GM23338 (cell line): ENCODE results near the gene CUBN. TPM values are rescaled to one million over a fixed set of nuclear protein-coding genes. Genes with fewer than 3 reads are reported as not detected.

Experiments
- ATAC-seq: fragments of 200-7000 bp; cut with Tn5 transposase; 3 replicates; pipeline ENCODE4 v1.9.1; 2020
- DNase-seq: peaks from one replicate; pipeline ENCODE4 v3.0.0-alpha.2; 2015; ENCODE audit warnings: low spot score
- H2AFZ ChIP-seq: fragments of 200-600 bp; sonication (generic); 2 replicates; pipeline ENCODE4 v1.8.0; 2016; ENCODE audit warnings: antibody characterized with exemption, mild to moderate bottlenecking, moderate library complexity
- H3F3A ChIP-seq: fragments of 200-600 bp; sonication (generic); replicated peaks from 2 replicates; pipeline ENCODE4 v1.8.0; 2017; ENCODE audit warnings: antibody characterized with exemption, mixed run types, low read depth
- H3K27ac ChIP-seq: fragments of 200-600 bp; sonication (generic); 2 replicates; pipeline ENCODE4 v1.6.1; 2016; ENCODE audit warnings: low read depth
- H3K27me3 ChIP-seq: fragments of 200-600 bp; sonication (generic); 2 replicates; pipeline ENCODE4 v1.8.0; 2016; ENCODE audit warnings: mild to moderate bottlenecking, mixed run types, moderate library complexity; ENCODE audit not compliant: insufficient read depth
- H3K36me3 ChIP-seq: fragments of 200-600 bp; sonication (generic); 2 replicates; pipeline ENCODE4 v1.8.0; 2016; ENCODE audit warnings: mild to moderate bottlenecking; ENCODE audit not compliant: insufficient read depth
- H3K4me1 ChIP-seq: fragments of 200-600 bp; sonication (generic); 2 replicates; pipeline ENCODE4 v1.8.0; 2016; ENCODE audit warnings: mild to moderate bottlenecking, moderate library complexity; ENCODE audit not compliant: insufficient read depth
- H3K4me2 ChIP-seq: fragments of 200-600 bp; sonication (generic); 2 replicates; pipeline ENCODE4 v1.7.1; 2017; ENCODE audit warnings: mixed run types
- H3K4me3 ChIP-seq: fragments of 200-600 bp; sonication (generic); 2 replicates; pipeline ENCODE4 v1.6.1; 2016; ENCODE audit warnings: mixed run types
- H3K79me2 ChIP-seq: fragments of 200-600 bp; sonication (generic); replicated peaks from 2 replicates; pipeline ENCODE4 v1.8.0; 2017; ENCODE audit warnings: mild to moderate bottlenecking; ENCODE audit not compliant: insufficient read depth
- H3K9me2 ChIP-seq: fragments of 200-600 bp; sonication (generic); 2 replicates; pipeline ENCODE4 v1.8.0; 2017; ENCODE audit not compliant: insufficient read depth
- H4K20me1 ChIP-seq: fragments of 200-600 bp; sonication (generic); replicated peaks from 2 replicates; pipeline ENCODE4 v1.8.0; 2017; ENCODE audit warnings: mild to moderate bottlenecking; ENCODE audit not compliant: insufficient read depth
- H3K27ac Mint-ChIP-seq: 2 replicates; pipeline ENCODE4 v1.8.0; 2020; ENCODE audit warnings: inconsistent platforms, mild to moderate bottlenecking, moderate library complexity, mixed read lengths
- H3K27me3 Mint-ChIP-seq: 3 replicates; pipeline ENCODE4 v1.8.0; 2022; ENCODE audit warnings: low read depth, mild to moderate bottlenecking, moderate library complexity, mixed read lengths, inconsistent platforms; ENCODE audit not compliant: insufficient read depth, poor library complexity
- H3K36me3 Mint-ChIP-seq: 3 replicates; pipeline ENCODE4 v1.8.0; 2021; ENCODE audit warnings: low read depth, mild to moderate bottlenecking, inconsistent platforms, moderate library complexity, mixed read lengths
- H3K4me1 Mint-ChIP-seq: 3 replicates; pipeline ENCODE4 v1.8.0; 2020; ENCODE audit warnings: mild to moderate bottlenecking, inconsistent platforms, mixed read lengths
- H3K4me3 Mint-ChIP-seq: 3 replicates; pipeline ENCODE4 v1.8.0; 2021; ENCODE audit warnings: moderate library complexity, mild to moderate bottlenecking, inconsistent platforms, mixed read lengths
- H3K9me3 Mint-ChIP-seq: 3 replicates; pipeline ENCODE4 v1.8.0; 2020; ENCODE audit warnings: moderate library complexity, mild to moderate bottlenecking, inconsistent platforms, mixed read lengths
- NANOG ChIP-seq: IDR thresholded peaks from 2 replicates; pipeline ENCODE4 v1.6.1; 2016; ENCODE audit warnings: antibody characterized with exemption, borderline replicate concordance
- POLR2AphosphoS5 ChIP-seq: IDR thresholded peaks from 2 replicates; pipeline ENCODE4 v1.6.1; 2016; ENCODE audit warnings: antibody characterized with exemption, low read depth
- STAT1 ChIP-seq: IDR thresholded peaks from one replicate; pipeline ENCODE4 v1.6.1; 2016; ENCODE audit warnings: antibody characterized with exemption; ENCODE audit not compliant: unreplicated experiment
- ZNF331 ChIP-seq: fragments of 250-450 bp; sonication (Bioruptor Pico); IDR thresholded peaks from 2 replicates; pipeline ENCODE4 v1.5.0; 2020; ENCODE audit warnings: low read depth, mild to moderate bottlenecking, moderate library complexity
- polyA plus RNA-seq: library from polyadenylated mRNA; unstranded; fragments of >200 nt; fragmentation: Nextera tagmentation; extraction: Ambion mirVana; gene quantifications from 2 replicates; pipeline ENCODE4 v1.2.1, GENCODE V29; 2016
- total RNA-seq: library from RNA; depleted of rRNA; stranded (reverse); fragments of >200 nt; shearing (Covaris generic); gene quantifications from 2 replicates; pipeline ENCODE4 v1.2.3, GENCODE V29; 2014
- TF ChIP-seq, protein P1 (sequence below): IDR thresholded peaks from one replicate; pipeline ENCODE4 v1.6.1; 2018; ENCODE audit warnings: antibody characterized with exemption; ENCODE audit not compliant: unreplicated experiment
- TF ChIP-seq, protein P2 (sequence below), 2 experiments: fragments of 200-600 bp in 1 of 2; sonication (generic) in 1 of 2; conservative IDR thresholded peaks; 2 replicates each; pipeline versions ENCODE4 v1.5.1 to v1.6.1; 2016 to 2017; ENCODE audit warnings: antibody characterized with exemption in 2 of 2, low read depth in 2 of 2, mild to moderate bottlenecking in 2 of 2, moderate library complexity in 1 of 2
- TF ChIP-seq, protein P3 (sequence below): IDR thresholded peaks from 2 replicates; pipeline ENCODE4 v1.6.1; 2016; ENCODE audit warnings: antibody characterized with exemption

CUBN gene
- total and polyA plus RNA-seq, 2 experiments from 2014 or later, result 0.06 to 1.8 TPM

DNA sequence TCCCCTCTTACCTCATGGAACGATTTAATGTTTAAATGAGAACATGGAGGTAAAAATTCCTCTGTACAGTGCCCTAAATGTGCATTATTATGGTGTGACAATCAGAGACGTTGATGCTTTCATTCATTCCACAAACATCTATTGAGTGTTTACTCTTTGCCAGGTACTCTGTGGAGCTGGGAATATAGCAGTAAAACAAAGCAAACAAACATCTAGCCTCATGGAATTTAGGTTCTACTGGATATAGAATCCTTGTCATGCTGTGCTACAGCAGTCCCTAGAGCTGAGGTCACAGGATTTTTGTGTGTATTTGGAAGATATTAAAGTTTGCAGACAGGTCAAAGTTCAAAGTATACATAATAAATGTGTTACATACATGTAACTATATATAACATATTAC, 140.7 kb downstream of the CUBN start:
- Mint-ChIP-seq H3K9me3 (peaks cover 2% of the 10 kb centered on the region; the same call in 1 of the 3 replicates), H3K36me3 (no peaks in the 10 kb centered on the region), H3K27me3 (peaks cover 3% of the 10 kb centered on the region), H3K4me3 (no peak overlapping the region), H3K4me1 (peaks cover 11% of the 10 kb centered on the region), H3K27ac (no peak overlapping the region)
- no peaks in the 10 kb centered on the region for H3K36me3 ChIP-seq
- DNase-seq (no peak), ATAC-seq (no peak)
- H3K4me1 ChIP-seq, result peaks cover 12% of the 10 kb centered on the region
- no peak overlapping the region for H3K4me3 ChIP-seq
- H2AFZ ChIP-seq, result no peak overlapping the region
- H4K20me1 ChIP-seq, result no peaks in the 10 kb centered on the region
- TF ChIP-seq STAT1, result no peak
- TF ChIP-seq, protein P1, sequence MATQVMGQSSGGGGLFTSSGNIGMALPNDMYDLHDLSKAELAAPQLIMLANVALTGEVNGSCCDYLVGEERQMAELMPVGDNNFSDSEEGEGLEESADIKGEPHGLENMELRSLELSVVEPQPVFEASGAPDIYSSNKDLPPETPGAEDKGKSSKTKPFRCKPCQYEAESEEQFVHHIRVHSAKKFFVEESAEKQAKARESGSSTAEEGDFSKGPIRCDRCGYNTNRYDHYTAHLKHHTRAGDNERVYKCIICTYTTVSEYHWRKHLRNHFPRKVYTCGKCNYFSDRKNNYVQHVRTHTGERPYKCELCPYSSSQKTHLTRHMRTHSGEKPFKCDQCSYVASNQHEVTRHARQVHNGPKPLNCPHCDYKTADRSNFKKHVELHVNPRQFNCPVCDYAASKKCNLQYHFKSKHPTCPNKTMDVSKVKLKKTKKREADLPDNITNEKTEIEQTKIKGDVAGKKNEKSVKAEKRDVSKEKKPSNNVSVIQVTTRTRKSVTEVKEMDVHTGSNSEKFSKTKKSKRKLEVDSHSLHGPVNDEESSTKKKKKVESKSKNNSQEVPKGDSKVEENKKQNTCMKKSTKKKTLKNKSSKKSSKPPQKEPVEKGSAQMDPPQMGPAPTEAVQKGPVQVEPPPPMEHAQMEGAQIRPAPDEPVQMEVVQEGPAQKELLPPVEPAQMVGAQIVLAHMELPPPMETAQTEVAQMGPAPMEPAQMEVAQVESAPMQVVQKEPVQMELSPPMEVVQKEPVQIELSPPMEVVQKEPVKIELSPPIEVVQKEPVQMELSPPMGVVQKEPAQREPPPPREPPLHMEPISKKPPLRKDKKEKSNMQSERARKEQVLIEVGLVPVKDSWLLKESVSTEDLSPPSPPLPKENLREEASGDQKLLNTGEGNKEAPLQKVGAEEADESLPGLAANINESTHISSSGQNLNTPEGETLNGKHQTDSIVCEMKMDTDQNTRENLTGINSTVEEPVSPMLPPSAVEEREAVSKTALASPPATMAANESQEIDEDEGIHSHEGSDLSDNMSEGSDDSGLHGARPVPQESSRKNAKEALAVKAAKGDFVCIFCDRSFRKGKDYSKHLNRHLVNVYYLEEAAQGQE, result no peak
- TF ChIP-seq, protein P2, sequence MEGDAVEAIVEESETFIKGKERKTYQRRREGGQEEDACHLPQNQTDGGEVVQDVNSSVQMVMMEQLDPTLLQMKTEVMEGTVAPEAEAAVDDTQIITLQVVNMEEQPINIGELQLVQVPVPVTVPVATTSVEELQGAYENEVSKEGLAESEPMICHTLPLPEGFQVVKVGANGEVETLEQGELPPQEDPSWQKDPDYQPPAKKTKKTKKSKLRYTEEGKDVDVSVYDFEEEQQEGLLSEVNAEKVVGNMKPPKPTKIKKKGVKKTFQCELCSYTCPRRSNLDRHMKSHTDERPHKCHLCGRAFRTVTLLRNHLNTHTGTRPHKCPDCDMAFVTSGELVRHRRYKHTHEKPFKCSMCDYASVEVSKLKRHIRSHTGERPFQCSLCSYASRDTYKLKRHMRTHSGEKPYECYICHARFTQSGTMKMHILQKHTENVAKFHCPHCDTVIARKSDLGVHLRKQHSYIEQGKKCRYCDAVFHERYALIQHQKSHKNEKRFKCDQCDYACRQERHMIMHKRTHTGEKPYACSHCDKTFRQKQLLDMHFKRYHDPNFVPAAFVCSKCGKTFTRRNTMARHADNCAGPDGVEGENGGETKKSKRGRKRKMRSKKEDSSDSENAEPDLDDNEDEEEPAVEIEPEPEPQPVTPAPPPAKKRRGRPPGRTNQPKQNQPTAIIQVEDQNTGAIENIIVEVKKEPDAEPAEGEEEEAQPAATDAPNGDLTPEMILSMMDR (conservative IDR thresholded peaks at IDR 0.05; ENCODE audit: low read depth in 2 of 2), result no peak
- TF ChIP-seq, protein P3, sequence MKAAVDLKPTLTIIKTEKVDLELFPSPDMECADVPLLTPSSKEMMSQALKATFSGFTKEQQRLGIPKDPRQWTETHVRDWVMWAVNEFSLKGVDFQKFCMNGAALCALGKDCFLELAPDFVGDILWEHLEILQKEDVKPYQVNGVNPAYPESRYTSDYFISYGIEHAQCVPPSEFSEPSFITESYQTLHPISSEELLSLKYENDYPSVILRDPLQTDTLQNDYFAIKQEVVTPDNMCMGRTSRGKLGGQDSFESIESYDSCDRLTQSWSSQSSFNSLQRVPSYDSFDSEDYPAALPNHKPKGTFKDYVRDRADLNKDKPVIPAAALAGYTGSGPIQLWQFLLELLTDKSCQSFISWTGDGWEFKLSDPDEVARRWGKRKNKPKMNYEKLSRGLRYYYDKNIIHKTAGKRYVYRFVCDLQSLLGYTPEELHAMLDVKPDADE, result no peak
- no peak for TF ChIP-seq ZNF331 (CRISPR knock-in tag)
- H3F3A ChIP-seq, result no peaks in the 10 kb centered on the region
- no peak overlapping the region for H3K27ac ChIP-seq
- no peaks in the 10 kb centered on the region for H3K79me2 ChIP-seq
- H3K27me3 ChIP-seq, result no peaks in the 10 kb centered on the region
- 0 out of 2 replicates have a peak, but pooled peaks cover 3% of the 10 kb centered on the region for H3K9me2 ChIP-seq
- no peak overlapping the region for H3K4me2 ChIP-seq

DNA sequence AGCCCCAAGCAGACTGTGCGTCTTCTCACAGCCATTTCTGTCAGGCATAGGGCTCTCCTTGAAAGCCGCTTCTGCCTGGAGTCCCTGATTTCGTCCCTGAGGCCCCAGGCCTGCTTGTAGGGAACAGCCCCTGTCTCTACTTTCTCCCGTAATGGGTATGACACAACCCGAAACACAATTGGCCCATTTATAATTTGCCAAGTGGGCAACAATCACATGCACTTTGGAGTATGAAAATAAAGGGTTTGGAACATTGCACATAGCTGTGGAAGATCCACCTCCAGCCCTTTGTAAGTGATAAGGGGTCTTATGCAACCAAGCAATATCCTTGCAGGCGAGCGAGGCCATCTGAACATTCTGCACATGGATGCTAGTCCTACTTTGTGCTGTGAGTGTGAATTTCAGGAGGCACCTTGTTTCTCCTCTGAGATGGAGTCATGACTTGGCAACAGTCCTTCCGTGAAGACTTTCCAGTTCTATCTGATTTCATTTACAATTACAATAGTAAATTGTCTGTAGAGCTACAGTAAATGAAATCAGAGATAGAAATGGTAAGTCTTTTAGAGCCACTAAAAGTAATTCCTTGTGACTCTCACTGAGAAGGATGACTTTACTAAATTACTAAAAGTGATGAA, 141.5 kb downstream of the CUBN start:
- no peak overlapping the region for H3K4me3 Mint-ChIP-seq
- H3K27me3 ChIP-seq, result no peaks in the 10 kb centered on the region
- peaks cover 11% of the 10 kb centered on the region for H3K4me1 Mint-ChIP-seq
- H3K4me1 ChIP-seq, result peaks cover 12% of the 10 kb centered on the region
- H3F3A ChIP-seq, result no peaks in the 10 kb centered on the region
- no peak for TF ChIP-seq NANOG
- TF ChIP-seq POLR2AphosphoS5, result no peak
- no peak for DNase-seq
- no peak for ATAC-seq
- H3K36me3 Mint-ChIP-seq, result no peaks in the 10 kb centered on the region
- H3K4me3 ChIP-seq, result no peak overlapping the region
- H3K79me2 ChIP-seq, result no peaks in the 10 kb centered on the region
- peaks cover 2% of the 10 kb centered on the region; the same call in 1 of the 3 replicates for H3K9me3 Mint-ChIP-seq
- no peak overlapping the region for H3K27ac ChIP-seq
- H3K36me3 ChIP-seq, result no peaks in the 10 kb centered on the region
- H3K27ac Mint-ChIP-seq, result no peak overlapping the region
- peaks cover 3% of the 10 kb centered on the region for H3K27me3 Mint-ChIP-seq
- 0 out of 2 replicates have a peak, but pooled peaks cover 3% of the 10 kb centered on the region for H3K9me2 ChIP-seq
- H3K4me2 ChIP-seq, result no peak overlapping the region
- no peaks in the 10 kb centered on the region for H4K20me1 ChIP-seq
- H2AFZ ChIP-seq, result 0 out of 2 replicates have a peak overlapping the region, but pooled peaks have one; percentile 98
